ENCODE results near the gene GAK. TPM values are rescaled to one million over a fixed set of nuclear protein-coding genes. Genes with fewer than 3 reads are reported as not detected.

Gene GAK
- total and polyA plus RNA-seq, 2 of the 13 experiments (the other 11 are each of a cell fraction or from before 2014, with no cell fraction given) = 17.5 to 44.3 TPM

- 0 out of 2 replicates have a peak, but pooled peaks have one; percentile 39 for TF ChIP-seq ZBTB4 (CRISPR knock-in tag; IDR thresholded peaks at IDR 0.05; ENCODE audit: borderline replicate concordance)
- 0 out of 2 replicates have a peak, but pooled peaks have one; percentile 39 for TF ChIP-seq ZNF292 (CRISPR knock-in tag; IDR thresholded peaks at IDR 0.05; ENCODE audit: borderline replicate concordance, low read depth)
- peak; percentile 41; the same call in 1 of the 2 replicates for TF ChIP-seq HDAC1 (CRISPR knock-in tag; IDR thresholded peaks at IDR 0.05)
- 0 out of 2 replicates have a peak, but pooled peaks have one; percentile 26 for TF ChIP-seq SRY (CRISPR knock-in tag; IDR thresholded peaks at IDR 0.05)
- TF ChIP-seq SOX6 (IDR thresholded peaks at IDR 0.05) = no peak
- TF ChIP-seq SOX6 (CRISPR knock-in tag; IDR thresholded peaks at IDR 0.05) = 0 out of 2 replicates have a peak, but pooled peaks have one; percentile 28
- TF ChIP-seq ZNF598 (CRISPR knock-in tag; IDR thresholded peaks at IDR 0.05; ENCODE audit: borderline replicate concordance) = peak; percentile 49; the same call in 1 of the 2 replicates
- peak; percentile 77; the same call in 1 of the 2 replicates for TF ChIP-seq ZNF274 (CRISPR knock-in tag; IDR thresholded peaks at IDR 0.05)
- TF ChIP-seq ZNF550 (CRISPR knock-in tag; IDR thresholded peaks at IDR 0.05; ENCODE audit: borderline replicate concordance) = no peak
- no peak for TF ChIP-seq MED1 (CRISPR knock-in tag; IDR thresholded peaks at IDR 0.05)
- TF ChIP-seq RXRA (CRISPR knock-in tag; IDR thresholded peaks at IDR 0.05) = peak; percentile 15; the same call in 1 of the 2 replicates
- TF ChIP-seq, protein P1, sequence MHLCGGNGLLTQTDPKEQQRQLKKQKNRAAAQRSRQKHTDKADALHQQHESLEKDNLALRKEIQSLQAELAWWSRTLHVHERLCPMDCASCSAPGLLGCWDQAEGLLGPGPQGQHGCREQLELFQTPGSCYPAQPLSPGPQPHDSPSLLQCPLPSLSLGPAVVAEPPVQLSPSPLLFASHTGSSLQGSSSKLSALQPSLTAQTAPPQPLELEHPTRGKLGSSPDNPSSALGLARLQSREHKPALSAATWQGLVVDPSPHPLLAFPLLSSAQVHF (CRISPR knock-in tag; IDR thresholded peaks at IDR 0.05) = no peak
- TF ChIP-seq, protein P2, sequence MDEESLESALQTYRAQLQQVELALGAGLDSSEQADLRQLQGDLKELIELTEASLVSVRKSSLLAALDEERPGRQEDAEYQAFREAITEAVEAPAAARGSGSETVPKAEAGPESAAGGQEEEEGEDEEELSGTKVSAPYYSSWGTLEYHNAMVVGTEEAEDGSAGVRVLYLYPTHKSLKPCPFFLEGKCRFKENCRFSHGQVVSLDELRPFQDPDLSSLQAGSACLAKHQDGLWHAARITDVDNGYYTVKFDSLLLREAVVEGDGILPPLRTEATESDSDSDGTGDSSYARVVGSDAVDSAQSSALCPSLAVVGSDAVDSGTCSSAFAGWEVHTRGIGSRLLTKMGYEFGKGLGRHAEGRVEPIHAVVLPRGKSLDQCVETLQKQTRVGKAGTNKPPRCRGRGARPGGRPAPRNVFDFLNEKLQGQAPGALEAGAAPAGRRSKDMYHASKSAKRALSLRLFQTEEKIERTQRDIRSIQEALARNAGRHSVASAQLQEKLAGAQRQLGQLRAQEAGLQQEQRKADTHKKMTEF (CRISPR knock-in tag; IDR thresholded peaks at IDR 0.05) = peak; percentile 38; the same call in 1 of the 2 replicates
- TF ChIP-seq, protein P3, sequence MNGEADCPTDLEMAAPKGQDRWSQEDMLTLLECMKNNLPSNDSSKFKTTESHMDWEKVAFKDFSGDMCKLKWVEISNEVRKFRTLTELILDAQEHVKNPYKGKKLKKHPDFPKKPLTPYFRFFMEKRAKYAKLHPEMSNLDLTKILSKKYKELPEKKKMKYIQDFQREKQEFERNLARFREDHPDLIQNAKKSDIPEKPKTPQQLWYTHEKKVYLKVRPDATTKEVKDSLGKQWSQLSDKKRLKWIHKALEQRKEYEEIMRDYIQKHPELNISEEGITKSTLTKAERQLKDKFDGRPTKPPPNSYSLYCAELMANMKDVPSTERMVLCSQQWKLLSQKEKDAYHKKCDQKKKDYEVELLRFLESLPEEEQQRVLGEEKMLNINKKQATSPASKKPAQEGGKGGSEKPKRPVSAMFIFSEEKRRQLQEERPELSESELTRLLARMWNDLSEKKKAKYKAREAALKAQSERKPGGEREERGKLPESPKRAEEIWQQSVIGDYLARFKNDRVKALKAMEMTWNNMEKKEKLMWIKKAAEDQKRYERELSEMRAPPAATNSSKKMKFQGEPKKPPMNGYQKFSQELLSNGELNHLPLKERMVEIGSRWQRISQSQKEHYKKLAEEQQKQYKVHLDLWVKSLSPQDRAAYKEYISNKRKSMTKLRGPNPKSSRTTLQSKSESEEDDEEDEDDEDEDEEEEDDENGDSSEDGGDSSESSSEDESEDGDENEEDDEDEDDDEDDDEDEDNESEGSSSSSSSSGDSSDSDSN (CRISPR knock-in tag; IDR thresholded peaks at IDR 0.05) = peak; percentile 60; the same call in 1 of the 2 replicates
- no peak for TF ChIP-seq ZNF10 (CRISPR knock-in tag; IDR thresholded peaks at IDR 0.05; ENCODE audit: borderline replicate concordance, low read depth)
- TF ChIP-seq YEATS2 (CRISPR knock-in tag; IDR thresholded peaks at IDR 0.05; ENCODE audit: borderline replicate concordance) = 0 out of 2 replicates have a peak, but pooled peaks have one; percentile 22
- peak; percentile 78 for TF ChIP-seq SAP130 (CRISPR knock-in tag; IDR thresholded peaks at IDR 0.05; ENCODE audit: low read depth)
- no peak for TF ChIP-seq ETV6 (CRISPR knock-in tag; conservative IDR thresholded peaks at IDR 0.05)
- 0 out of 2 replicates have a peak, but pooled peaks have one; percentile 9 for TF ChIP-seq RAD21 (CRISPR knock-in tag; IDR thresholded peaks at IDR 0.05)
- TF ChIP-seq ZNF558 (CRISPR knock-in tag; IDR thresholded peaks at IDR 0.05; ENCODE audit: borderline replicate concordance) = no peak
- peak; percentile 53; the same call in 1 of the 2 replicates for TF ChIP-seq ZNF547 (CRISPR knock-in tag; IDR thresholded peaks at IDR 0.05)
- TF ChIP-seq HOXA3 (CRISPR knock-in tag; IDR thresholded peaks at IDR 0.05) = peak; percentile 17; the same call in 1 of the 2 replicates
- TF ChIP-seq BORCS8-MEF2B (CRISPR knock-in tag; IDR thresholded peaks at IDR 0.05) = no peak; the same call in 1 of the 2 replicates
Observed at GRCh38 chr4:836750-837301, 95.3 kb downstream of the GAK start (continued).
